ENCODE measurements around the gene ABRACL.
"Not testable (repeated sequence)": the region's sequence is repeated elsewhere in the genome, so short reads cannot be mapped to it uniquely, and the experiment has no call there.

DNA sequence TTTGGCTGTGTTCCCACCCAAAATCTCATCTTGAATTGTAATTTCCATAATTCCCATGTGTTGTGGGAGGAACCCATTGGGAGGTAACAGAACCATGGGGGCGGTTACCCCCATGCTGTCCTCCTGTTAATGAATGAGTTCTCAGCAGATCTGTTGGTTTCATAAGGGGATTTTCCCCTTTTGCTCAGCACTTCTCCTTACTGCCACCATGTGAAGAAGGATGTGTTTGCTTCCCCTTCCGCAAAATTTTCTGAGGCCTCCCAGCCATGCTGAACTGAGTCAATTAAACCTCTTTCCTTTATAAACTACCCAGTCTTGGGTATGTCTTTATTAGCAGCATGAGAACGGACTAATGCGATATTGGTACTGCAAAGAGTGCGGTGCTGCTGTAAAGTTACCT lies 35.6 kb upstream of the ABRACL start:
- not testable (repeated sequence) for TF ChIP-seq CTCF (conservative IDR thresholded peaks at IDR 0.05; ENCODE audit: low read length); EZH2phosphoT487 (IDR thresholded peaks at IDR 0.05; ENCODE audit: borderline replicate concordance)

All from Loucy (cell line).